Astrocyte (in vitro differentiated cells and primary cell): ENCODE data around the gene NPR1. TPM values are rescaled to one million over a fixed set of nuclear protein-coding genes. Genes with fewer than 3 reads are reported as not detected.

Experiments used
- DNase-seq: peaks from one replicate; pipeline ENCODE4 v3.0.0-alpha.2; 2010; ENCODE audit warnings: low read depth
- FAIRE-seq: peaks from 2 replicates; lab custom pipeline; 2011; peaks lifted over from hg19 to GRCh38; lab: Jason Lieb, UNC
- H2AFZ ChIP-seq: 2 replicates; pipeline ENCODE4 v1.6.0; 2012; ENCODE audit warnings: low read depth, low read length, inconsistent platforms
- H3K27ac ChIP-seq: 2 replicates; pipeline ENCODE4 v1.5.1; 2011; ENCODE audit warnings: low read depth, low read length, inconsistent platforms
- H3K27me3 ChIP-seq: 2 replicates; pipeline ENCODE4 v1.6.0; 2011; ENCODE audit warnings: low read length, inconsistent platforms; ENCODE audit not compliant: insufficient read depth
- H3K36me3 ChIP-seq: 2 replicates; pipeline ENCODE4 v1.5.1; 2011; ENCODE audit warnings: low read length, inconsistent platforms; ENCODE audit not compliant: insufficient read depth
- H3K4me1 ChIP-seq: 2 replicates; pipeline ENCODE4 v1.5.1; 2011; ENCODE audit warnings: low read length, inconsistent platforms; ENCODE audit not compliant: insufficient read depth
- H3K4me2 ChIP-seq: 2 replicates; pipeline ENCODE4 v1.6.0; 2012; ENCODE audit warnings: low read length, inconsistent platforms
- H3K4me3 ChIP-seq: 2 replicates; pipeline ENCODE4 v1.5.1; 2011; ENCODE audit warnings: low read depth, mild to moderate bottlenecking, low read length, inconsistent platforms; ENCODE audit not compliant: insufficient read depth
- H3K79me2 ChIP-seq: 2 replicates; pipeline ENCODE4 v1.6.0; 2012; ENCODE audit warnings: mild to moderate bottlenecking, low read length, inconsistent platforms; ENCODE audit not compliant: insufficient read depth
- H3K9ac ChIP-seq: 2 replicates; pipeline ENCODE4 v1.6.0; 2012; ENCODE audit warnings: mild to moderate bottlenecking, low read length, inconsistent platforms
- H3K9me3 ChIP-seq: 2 replicates; pipeline ENCODE4 v1.5.1; 2012; ENCODE audit warnings: low read depth, mild to moderate bottlenecking, low read length, inconsistent platforms; ENCODE audit not compliant: insufficient read depth
- H4K20me1 ChIP-seq: 2 replicates; pipeline ENCODE4 v1.6.0; 2012; ENCODE audit warnings: low read length, inconsistent platforms; ENCODE audit not compliant: insufficient read depth
- H3K27ac Mint-ChIP-seq: one replicate; pipeline ENCODE4 v1.8.0; 2021; ENCODE audit warnings: mild to moderate bottlenecking, mixed read lengths; ENCODE audit not compliant: unreplicated experiment
- H3K27me3 Mint-ChIP-seq: one replicate; pipeline ENCODE4 v1.8.0; 2021; ENCODE audit warnings: low read depth, mixed read lengths; ENCODE audit not compliant: unreplicated experiment
- H3K36me3 Mint-ChIP-seq: one replicate; pipeline ENCODE4 v1.8.0; 2021; ENCODE audit warnings: low read depth, mixed read lengths; ENCODE audit not compliant: unreplicated experiment
- H3K4me1 Mint-ChIP-seq: one replicate; pipeline ENCODE4 v1.8.0; 2021; ENCODE audit warnings: low read depth, mixed read lengths; ENCODE audit not compliant: unreplicated experiment
- H3K4me3 Mint-ChIP-seq: one replicate; pipeline ENCODE4 v1.8.0; 2021; ENCODE audit warnings: mild to moderate bottlenecking, moderate library complexity, mixed read lengths; ENCODE audit not compliant: unreplicated experiment
- H3K9me3 Mint-ChIP-seq: one replicate; pipeline ENCODE4 v1.8.0; 2021; ENCODE audit warnings: mild to moderate bottlenecking, mixed read lengths; ENCODE audit not compliant: unreplicated experiment
- CTCF ChIP-seq: IDR thresholded peaks from 2 replicates; pipeline ENCODE4 v1.5.1; 2011; ENCODE audit warnings: low read depth, mild to moderate bottlenecking, inconsistent platforms, low read length, moderate library complexity; ENCODE audit not compliant: insufficient read depth
- EZH2 ChIP-seq: IDR thresholded peaks from 2 replicates; pipeline ENCODE4 v1.6.1; 2012; ENCODE audit warnings: mild to moderate bottlenecking, low read length, inconsistent platforms; ENCODE audit not compliant: insufficient read depth
- total RNA-seq: library from RNA; stranded (reverse); gene quantifications from 2 replicates; pipeline ENCODE4 v1.2.1, GENCODE V29; 2021

NPR1 gene
- total RNA-seq, 1 donor from 2014 or later, result 0.11 TPM

- FAIRE-seq, result no peak
- Mint-ChIP-seq H3K36me3 (peaks cover 4% of the 10 kb centered on the region), H3K4me3 (peak overlapping the region; percentile 62), H3K27ac (peak overlapping the region; percentile 37), H3K4me1 (peaks cover 12% of the 10 kb centered on the region), H3K9me3 (no peaks in the 10 kb centered on the region), H3K27me3 (no peaks in the 10 kb centered on the region)
- H3K36me3 ChIP-seq, result peaks cover 47% of the 10 kb centered on the region
- peaks cover 34% of the 10 kb centered on the region for H4K20me1 ChIP-seq
- peak overlapping the region; percentile 17 for H3K27ac ChIP-seq
- H2AFZ ChIP-seq, result no peak overlapping the region
- H3K79me2 ChIP-seq, result peaks cover 21% of the 10 kb centered on the region
- no peak for TF ChIP-seq EZH2
- TF ChIP-seq CTCF, result no peak
- no peaks in the 10 kb centered on the region for H3K27me3 ChIP-seq
- peak; percentile 76 for DNase-seq
- H3K4me1 ChIP-seq, result peaks cover 9% of the 10 kb centered on the region
- H3K4me3 ChIP-seq, result no peak overlapping the region
- H3K9me3 ChIP-seq, result no peaks in the 10 kb centered on the region
- H3K4me2 ChIP-seq, result no peak overlapping the region
- peak overlapping the region; percentile 10 for H3K9ac ChIP-seq
Measured at GRCh38 chr1:153661111-153661708, 17.3 kb upstream of the NPR1 start.

- H3K27ac ChIP-seq, result no peak overlapping the region
- Mint-ChIP-seq H3K36me3 (peaks cover 4% of the 10 kb centered on the region), H3K9me3 (no peaks in the 10 kb centered on the region), H3K4me3 (no peak overlapping the region), H3K27ac (peak overlapping the region; percentile 10), H3K27me3 (no peaks in the 10 kb centered on the region), H3K4me1 (peaks cover 12% of the 10 kb centered on the region)
- no peaks in the 10 kb centered on the region for H3K27me3 ChIP-seq
- FAIRE-seq (no peak), DNase-seq (no peak)
- no peak overlapping the region for H3K4me3 ChIP-seq
- H3K9ac ChIP-seq, result no peak overlapping the region
- H3K36me3 ChIP-seq, result peaks cover 54% of the 10 kb centered on the region
- H2AFZ ChIP-seq, result no peak overlapping the region
- H3K9me3 ChIP-seq, result no peaks in the 10 kb centered on the region
- H3K4me2 ChIP-seq, result no peak overlapping the region
- H3K4me1 ChIP-seq, result peaks cover 9% of the 10 kb centered on the region
- H4K20me1 ChIP-seq, result peaks cover 44% of the 10 kb centered on the region
- H3K79me2 ChIP-seq, result peaks cover 28% of the 10 kb centered on the region
- TF ChIP-seq CTCF, result no peak
- no peak for TF ChIP-seq EZH2
Measured at GRCh38 chr1:153662269-153662668, 16.2 kb upstream of the NPR1 start.

GRCh38 chr1:153663211-153663610, 15.3 kb upstream of the NPR1 start:
- H3K27ac ChIP-seq, result no peak overlapping the region

More at GRCh38 chr1:153663211-153663610, 15.3 kb upstream of the NPR1 start:
- H3K27me3 Mint-ChIP-seq, result no peaks in the 10 kb centered on the region
- H3K36me3 Mint-ChIP-seq, result peaks cover 11% of the 10 kb centered on the region
- H3K4me1 ChIP-seq, result peaks cover 9% of the 10 kb centered on the region
- TF ChIP-seq CTCF, result no peak
- no peak for TF ChIP-seq EZH2
- peaks cover 54% of the 10 kb centered on the region for H4K20me1 ChIP-seq
- H3K79me2 ChIP-seq, result peaks cover 37% of the 10 kb centered on the region
- H3K27me3 ChIP-seq, result no peaks in the 10 kb centered on the region
- H3K9ac ChIP-seq, result no peak overlapping the region
- no peaks in the 10 kb centered on the region for H3K9me3 ChIP-seq
- H3K27ac Mint-ChIP-seq, result no peak overlapping the region
- FAIRE-seq (no peak), DNase-seq (peak; percentile 34)
- H3K4me2 ChIP-seq, result no peak overlapping the region
- no peak overlapping the region for H2AFZ ChIP-seq
- H3K36me3 ChIP-seq, result peaks cover 63% of the 10 kb centered on the region
- H3K4me3 Mint-ChIP-seq, result no peak overlapping the region
- no peak overlapping the region for H3K4me3 ChIP-seq
- no peaks in the 10 kb centered on the region for H3K9me3 Mint-ChIP-seq
- peaks cover 12% of the 10 kb centered on the region for H3K4me1 Mint-ChIP-seq
